ENCODE data around the gene PDE10A. TPM values are rescaled to one million over a fixed set of nuclear protein-coding genes. Genes with fewer than 3 reads are reported as not detected.
A peak's percentile ranks its signal among the peaks of the same experiment; 100 is the strongest.

Gene PDE10A
- total and polyA plus RNA-seq, 12 donors: 6.8 to 20.4 (median 14.2) TPM

DNA sequence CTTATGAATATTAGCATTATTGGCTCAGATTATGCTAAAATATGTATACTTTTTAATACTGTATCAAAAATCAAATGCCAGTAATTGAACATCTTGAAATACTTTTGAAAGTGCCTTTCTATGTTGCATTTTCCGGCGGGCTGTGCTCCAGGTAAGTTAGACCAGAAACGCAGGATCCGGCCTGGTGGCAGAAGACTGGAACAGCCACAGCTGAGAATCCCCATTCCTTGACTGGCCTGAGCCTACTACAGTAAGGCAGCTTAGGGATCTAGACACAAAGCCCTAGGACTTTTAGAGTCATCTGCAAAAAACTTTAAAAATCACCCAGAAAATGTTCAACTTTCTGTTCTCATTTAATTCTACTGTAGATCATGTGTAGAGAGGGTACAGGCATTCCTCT lies 214.8 kb downstream of the PDE10A start:
- TF ChIP-seq, protein P1, sequence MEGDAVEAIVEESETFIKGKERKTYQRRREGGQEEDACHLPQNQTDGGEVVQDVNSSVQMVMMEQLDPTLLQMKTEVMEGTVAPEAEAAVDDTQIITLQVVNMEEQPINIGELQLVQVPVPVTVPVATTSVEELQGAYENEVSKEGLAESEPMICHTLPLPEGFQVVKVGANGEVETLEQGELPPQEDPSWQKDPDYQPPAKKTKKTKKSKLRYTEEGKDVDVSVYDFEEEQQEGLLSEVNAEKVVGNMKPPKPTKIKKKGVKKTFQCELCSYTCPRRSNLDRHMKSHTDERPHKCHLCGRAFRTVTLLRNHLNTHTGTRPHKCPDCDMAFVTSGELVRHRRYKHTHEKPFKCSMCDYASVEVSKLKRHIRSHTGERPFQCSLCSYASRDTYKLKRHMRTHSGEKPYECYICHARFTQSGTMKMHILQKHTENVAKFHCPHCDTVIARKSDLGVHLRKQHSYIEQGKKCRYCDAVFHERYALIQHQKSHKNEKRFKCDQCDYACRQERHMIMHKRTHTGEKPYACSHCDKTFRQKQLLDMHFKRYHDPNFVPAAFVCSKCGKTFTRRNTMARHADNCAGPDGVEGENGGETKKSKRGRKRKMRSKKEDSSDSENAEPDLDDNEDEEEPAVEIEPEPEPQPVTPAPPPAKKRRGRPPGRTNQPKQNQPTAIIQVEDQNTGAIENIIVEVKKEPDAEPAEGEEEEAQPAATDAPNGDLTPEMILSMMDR (IDR thresholded peaks at IDR 0.05): no peak
- 84 to 96% methylated on average over 4 of the region's 4 CpGs for whole genome bisulfite sequencing, 2 donors
- no peak for ATAC-seq
- H3K4me3 ChIP-seq: no peak overlapping the region
- peaks cover 0 to 4% (median 0%) of the 10 kb centered on the region in 9 donors for H3K4me1 ChIP-seq
- no peak for DNase-seq
- H3K36me3 ChIP-seq: peaks cover 0 to 5% (median 0%) of the 10 kb centered on the region in 9 donors
- no peak overlapping the region for H3K27ac ChIP-seq
- H3K9me3 ChIP-seq: peaks cover 0 to 5% (median 0%) of the 10 kb centered on the region in 11 donors
- no peaks in the 10 kb centered on the region for H3K27me3 ChIP-seq
- intact Hi-C loops (cut with DNase I): loop anchor here in 6 of 10 donors (5.0 to 10.0 kb wide), 4 partner anchors 214 to 399 kb away; partner anchors contain the start of gene PDE10A (in 2 of the 6)

DNA sequence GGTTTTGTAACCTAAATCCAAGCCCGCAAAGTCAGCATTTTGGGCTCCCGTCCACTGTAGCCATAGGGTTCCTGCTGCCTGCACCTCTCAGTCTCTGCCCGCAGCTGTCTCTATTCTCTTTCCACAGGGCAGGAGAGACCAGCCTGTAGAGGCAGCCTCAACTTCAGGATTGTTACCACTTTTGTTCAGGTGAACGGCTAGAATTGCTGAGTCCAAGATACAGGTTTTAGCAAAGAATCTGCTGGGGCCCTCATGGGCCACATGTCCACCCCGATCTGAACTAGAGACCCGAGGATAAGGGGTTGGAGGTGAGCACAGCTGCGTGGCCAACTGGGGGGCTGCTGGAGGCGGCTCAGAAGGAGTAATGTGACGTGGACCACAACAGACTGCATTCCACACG lies 215.9 kb downstream of the PDE10A start:
- peak in 1 of 8 donors; percentile 20 for ATAC-seq
- H3K4me1 ChIP-seq: peaks cover 0 to 4% (median 0%) of the 10 kb centered on the region in 9 donors
- H3K9me3 ChIP-seq: peaks cover 0 to 5% (median 0%) of the 10 kb centered on the region in 11 donors
- H3K4me3 ChIP-seq: no peak overlapping the region
- TF ChIP-seq, protein P1 (IDR thresholded peaks at IDR 0.05): no peak
- H3K36me3 ChIP-seq: peaks cover 0 to 5% (median 0%) of the 10 kb centered on the region in 9 donors
- no peaks in the 10 kb centered on the region for H3K27me3 ChIP-seq
- 86 to 95% methylated on average over 10 of the region's 10 CpGs for WGBS, 2 donors
- no peak for DNase-seq
- no peak overlapping the region for H3K27ac ChIP-seq
- intact Hi-C loops (cut with DNase I): loop anchor here in 6 of 10 donors (5.0 to 10.0 kb wide), 4 partner anchors 215 to 400 kb away; partner anchors contain the start of gene PDE10A (in 2 of the 6)

DNA sequence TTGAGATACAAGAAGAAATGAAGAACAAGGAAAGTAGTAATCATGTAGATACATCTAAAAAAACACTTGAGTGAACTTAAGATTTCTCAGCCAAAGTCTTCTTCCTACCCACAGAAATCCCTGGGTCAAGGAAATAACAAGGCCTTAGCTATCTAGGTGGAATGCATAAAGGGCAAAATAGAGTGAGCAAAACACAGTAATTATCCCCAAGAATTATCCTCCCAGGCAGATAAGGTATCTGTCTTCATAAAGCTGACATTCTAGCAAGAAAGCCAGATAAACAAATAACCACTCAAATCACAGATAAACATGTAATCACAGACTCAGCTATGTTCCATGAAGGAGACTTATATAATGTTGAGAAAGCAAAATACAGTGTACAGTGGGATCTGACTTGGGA lies 216.7 kb downstream of the PDE10A start:
- no peak for DNase-seq

DNA sequence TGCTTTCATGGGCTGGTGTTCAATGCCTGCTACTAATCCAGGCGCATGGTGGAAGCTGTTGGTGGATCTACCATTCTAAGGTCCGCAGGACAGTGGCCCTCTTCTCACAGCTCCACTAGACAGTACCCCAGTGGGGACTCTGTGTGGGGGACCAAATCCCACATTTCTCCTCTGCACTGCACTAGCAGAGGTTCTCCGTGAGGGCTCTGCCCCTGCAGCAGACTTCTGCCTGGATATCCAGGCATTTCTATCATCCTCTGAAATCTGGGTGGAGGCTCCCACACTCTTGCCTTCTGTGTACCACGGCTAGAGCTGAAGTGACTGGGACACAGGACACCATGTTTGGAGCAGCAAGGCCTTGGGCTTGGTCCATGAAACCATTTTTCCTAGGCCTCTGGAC lies 219.6 kb downstream of the PDE10A start:
- no peak overlapping the region for H3K27ac ChIP-seq
- TF ChIP-seq, protein P1 (IDR thresholded peaks at IDR 0.05): no peak
- H3K4me3 ChIP-seq: no peak overlapping the region
- peaks cover 0 to 5% (median 0%) of the 10 kb centered on the region in 9 donors for H3K36me3 ChIP-seq
- peaks cover 0 to 5% (median 0%) of the 10 kb centered on the region in 11 donors for H3K9me3 ChIP-seq
- DNase-seq: no peak
- ATAC-seq: peak in 1 of 8 donors; percentile 26
- no peaks in the 10 kb centered on the region for H3K4me1 ChIP-seq
- intact Hi-C loops (cut with DNase I): loop anchor here in 9 of 10 donors (5.0 to 10.0 kb wide), 6 partner anchors 219 to 409 kb away; partner anchors contain the start of gene PDE10A (in 4 of the 9)
- no peaks in the 10 kb centered on the region for H3K27me3 ChIP-seq
- 96 to 97% methylated on average over 4 of the region's 4 CpGs for WGBS, 2 donors

More for the DNA sequence above, 216.7 kb downstream of the PDE10A start:
- TF ChIP-seq, protein P1 (IDR thresholded peaks at IDR 0.05): no peak
- Histone ChIP-seq H3K4me1 (peaks cover 0 to 4% (median 0%) of the 10 kb centered on the region in 9 donors), H3K27me3 (no peaks in the 10 kb centered on the region), H3K27ac (no peak overlapping the region), H3K9me3 (peaks cover 0 to 5% (median 0%) of the 10 kb centered on the region in 11 donors), H3K36me3 (peaks cover 0 to 5% (median 0%) of the 10 kb centered on the region in 9 donors), H3K4me3 (no peak overlapping the region)
- ATAC-seq: no peak
- intact Hi-C loops (cut with DNase I): loop anchor here in 6 of 10 donors (5.0 to 10.0 kb wide), 4 partner anchors 216 to 401 kb away; partner anchors contain the start of gene PDE10A (in 2 of the 6)
